SU-DHL-6 (cell line): ENCODE measurements around the gene CALML4.

Source experiments
- H2AFZ ChIP-seq: fragments of 200-600 bp; sonication (generic); 2 replicates; pipeline ENCODE4 v1.6.1; 2014; ENCODE audit warnings: low read depth, mild to moderate bottlenecking, moderate library complexity, mixed read lengths, antibody characterized with exemption, low read length; ENCODE audit not compliant: severe bottlenecking
- H3F3A ChIP-seq: fragments of 200-600 bp; shearing (Covaris generic); 2 replicates; pipeline ENCODE4 v1.6.0; 2016; ENCODE audit warnings: antibody characterized with exemption, mild to moderate bottlenecking; ENCODE audit not compliant: insufficient read depth
- H3K27ac ChIP-seq: fragments of 200-600 bp; sonication (generic); 2 replicates; pipeline ENCODE4 v1.5.1; 2016; ENCODE audit warnings: low read depth, mild to moderate bottlenecking, low read length, moderate library complexity, mixed read lengths
- H3K27me3 ChIP-seq: fragments of 200-600 bp; sonication (generic), shearing (Covaris generic); 2 replicates; pipeline ENCODE4 v1.6.0; 2014; ENCODE audit warnings: mild to moderate bottlenecking, low read length
- H3K36me3 ChIP-seq: fragments of 200-600 bp; sonication (generic); 2 replicates; pipeline ENCODE4 v1.6.1; 2014; ENCODE audit warnings: mild to moderate bottlenecking, low read length, mixed read lengths
- H3K4me2 ChIP-seq: fragments of 300-600, 200-600 bp; shearing (Covaris generic), sonication (generic); 2 replicates; pipeline ENCODE4 v1.6.0; 2014; ENCODE audit warnings: low read length, low read depth, mild to moderate bottlenecking; ENCODE audit not compliant: poor library complexity, severe bottlenecking
- H3K4me3 ChIP-seq: fragments of 200-600 bp; sonication (generic); 2 replicates; pipeline ENCODE4 v1.5.1; 2014; ENCODE audit warnings: antibody characterized with exemption, low read length, mild to moderate bottlenecking, mixed read lengths; ENCODE audit not compliant: insufficient read depth, poor library complexity, severe bottlenecking
- H3K79me2 ChIP-seq: fragments of 200-600 bp; sonication (generic); 2 replicates; pipeline ENCODE4 v1.6.1; 2014; ENCODE audit warnings: mild to moderate bottlenecking, low read length, moderate library complexity; ENCODE audit not compliant: insufficient read depth
- H3K9ac ChIP-seq: fragments of 200-600 bp; sonication (generic); 2 replicates; pipeline ENCODE4 v1.7.0; 2014; ENCODE audit warnings: mild to moderate bottlenecking, low read length
- H3K9me2 ChIP-seq: fragments of 200-600 bp; sonication (generic); replicated peaks from 2 replicates; pipeline ENCODE4 v1.6.1; 2014; ENCODE audit warnings: low read length; ENCODE audit not compliant: insufficient read depth
- H3K9me3 ChIP-seq: fragments of 200-600 bp; sonication (generic); 2 replicates; pipeline ENCODE4 v1.6.1; 2014; ENCODE audit warnings: low read length, mixed read lengths; ENCODE audit not compliant: insufficient read depth
- H4K20me1 ChIP-seq: fragments of 200-600 bp; sonication (generic); 2 replicates; pipeline ENCODE4 v1.6.1; 2014; ENCODE audit warnings: low read depth, mild to moderate bottlenecking, antibody characterized with exemption, low read length, moderate library complexity, mixed read lengths
- EZH2phosphoT487 ChIP-seq: fragments of 200-600 bp; sonication (generic), shearing (Covaris generic); conservative IDR thresholded peaks from 2 replicates; pipeline ENCODE4 v1.6.1; 2018; ENCODE audit warnings: mild to moderate bottlenecking, antibody characterized with exemption, low read length, moderate library complexity, mixed read lengths
- TF ChIP-seq, protein P1 (sequence below): fragments of 200-600 bp; sonication (generic); IDR thresholded peaks from one replicate; pipeline ENCODE4 v1.5.1; 2017; ENCODE audit warnings: antibody characterized with exemption, mild to moderate bottlenecking, low read length, moderate library complexity; ENCODE audit not compliant: insufficient read depth, poor library complexity, severe bottlenecking

The CALML4 gene

DNA sequence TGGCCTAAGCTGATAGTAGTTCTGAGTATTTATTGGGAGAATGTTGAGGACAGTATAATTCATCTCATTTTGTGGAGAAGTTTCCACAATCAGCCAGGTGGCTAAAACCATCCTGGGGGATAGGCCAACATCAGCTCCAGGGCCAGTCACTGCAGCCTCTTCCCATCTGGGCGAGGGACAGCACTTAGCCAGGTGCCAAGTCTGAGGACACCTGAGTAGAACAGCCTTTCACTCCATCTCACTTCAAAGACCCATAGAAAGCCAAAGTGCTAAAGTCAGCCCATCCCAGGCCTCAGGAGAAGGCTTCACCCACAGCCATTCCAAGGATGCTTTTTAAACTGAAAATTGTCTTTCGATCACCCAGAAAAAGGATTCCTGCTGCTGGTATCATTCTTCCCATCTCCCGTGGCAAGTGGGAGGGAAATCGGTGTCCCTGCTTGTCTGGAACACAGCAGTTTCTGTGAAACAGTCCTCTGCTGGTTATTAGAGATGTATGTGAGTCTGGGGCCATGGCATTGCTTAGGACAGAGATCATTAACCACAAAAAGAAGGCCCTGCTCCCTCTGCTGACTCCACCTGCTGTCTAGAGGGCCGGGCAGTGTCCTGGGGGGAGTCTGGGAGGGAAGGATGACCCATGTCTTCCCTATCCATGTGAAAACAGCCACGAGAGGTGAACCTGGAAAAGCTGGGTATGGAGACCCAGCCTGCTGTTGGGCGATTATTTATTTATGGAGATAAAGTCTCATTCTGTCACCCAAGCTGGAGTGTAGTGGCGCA lies 9.6 kb downstream of the CALML4 start:
- Histone ChIP-seq H3K27ac (peak overlapping the region; percentile 46), H3K9me2 (no peaks in the 10 kb centered on the region), H4K20me1 (no peaks in the 10 kb centered on the region), H3K9ac (no peak overlapping the region), H3K79me2 (no peaks in the 10 kb centered on the region), H3K27me3 (no peaks in the 10 kb centered on the region), H2AFZ (no peak overlapping the region), H3K9me3 (no peaks in the 10 kb centered on the region), H3K36me3 (no peaks in the 10 kb centered on the region; the same call in 1 of the 2 replicates), H3K4me2 (no peak overlapping the region), H3K4me3 (no peak overlapping the region), H3F3A (peaks cover 10% of the 10 kb centered on the region)
- TF ChIP-seq EZH2phosphoT487 = no peak
- TF ChIP-seq, protein P1, sequence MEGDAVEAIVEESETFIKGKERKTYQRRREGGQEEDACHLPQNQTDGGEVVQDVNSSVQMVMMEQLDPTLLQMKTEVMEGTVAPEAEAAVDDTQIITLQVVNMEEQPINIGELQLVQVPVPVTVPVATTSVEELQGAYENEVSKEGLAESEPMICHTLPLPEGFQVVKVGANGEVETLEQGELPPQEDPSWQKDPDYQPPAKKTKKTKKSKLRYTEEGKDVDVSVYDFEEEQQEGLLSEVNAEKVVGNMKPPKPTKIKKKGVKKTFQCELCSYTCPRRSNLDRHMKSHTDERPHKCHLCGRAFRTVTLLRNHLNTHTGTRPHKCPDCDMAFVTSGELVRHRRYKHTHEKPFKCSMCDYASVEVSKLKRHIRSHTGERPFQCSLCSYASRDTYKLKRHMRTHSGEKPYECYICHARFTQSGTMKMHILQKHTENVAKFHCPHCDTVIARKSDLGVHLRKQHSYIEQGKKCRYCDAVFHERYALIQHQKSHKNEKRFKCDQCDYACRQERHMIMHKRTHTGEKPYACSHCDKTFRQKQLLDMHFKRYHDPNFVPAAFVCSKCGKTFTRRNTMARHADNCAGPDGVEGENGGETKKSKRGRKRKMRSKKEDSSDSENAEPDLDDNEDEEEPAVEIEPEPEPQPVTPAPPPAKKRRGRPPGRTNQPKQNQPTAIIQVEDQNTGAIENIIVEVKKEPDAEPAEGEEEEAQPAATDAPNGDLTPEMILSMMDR = no peak

DNA sequence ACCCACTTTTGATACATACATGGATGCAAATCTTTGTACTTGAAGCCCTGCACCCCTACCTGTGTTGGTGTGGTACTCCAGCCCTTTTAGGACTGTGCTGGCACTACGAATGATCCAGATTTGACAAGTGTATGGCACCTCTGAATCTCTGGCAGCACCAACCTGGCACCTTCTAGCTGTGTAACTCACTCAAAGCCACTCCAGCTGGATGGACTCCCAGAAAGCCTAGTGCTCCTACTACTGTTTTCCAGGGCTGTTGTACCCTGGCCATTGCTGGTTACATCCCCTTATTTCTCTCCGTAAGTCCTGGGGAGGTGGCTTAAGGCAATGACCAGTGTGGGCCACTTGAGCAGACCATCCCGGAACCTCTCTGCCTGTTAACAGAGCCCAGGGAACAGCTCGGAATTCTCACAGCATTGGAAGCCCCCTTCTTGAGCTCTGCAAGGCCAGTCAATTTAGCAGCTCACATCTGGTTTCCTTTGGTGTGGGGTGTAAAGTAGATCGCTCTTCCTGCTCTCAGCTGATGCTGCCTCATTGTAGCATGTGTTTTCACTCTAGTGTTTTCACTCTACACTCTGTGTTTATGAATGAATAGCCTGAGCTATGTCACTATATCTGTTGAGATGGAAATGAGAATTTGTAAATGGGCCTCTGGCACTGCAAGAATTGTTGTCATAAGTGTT lies 12.2 kb downstream of the CALML4 start:
- H3K4me3 ChIP-seq = no peak overlapping the region
- H4K20me1 ChIP-seq = no peaks in the 10 kb centered on the region
- peaks cover 6% of the 10 kb centered on the region; the same call in 1 of the 2 replicates for H3K36me3 ChIP-seq
- H2AFZ ChIP-seq = no peak overlapping the region
- TF ChIP-seq, protein P1 = no peak
- TF ChIP-seq EZH2phosphoT487 = no peak
- H3K27ac ChIP-seq = 0 out of 2 replicates have a peak overlapping the region, but pooled peaks have one; percentile 90
- H3K27me3 ChIP-seq = no peaks in the 10 kb centered on the region
- peaks cover 26% of the 10 kb centered on the region for H3F3A ChIP-seq
- no peaks in the 10 kb centered on the region for H3K9me2 ChIP-seq
- no peak overlapping the region for H3K9ac ChIP-seq
- no peaks in the 10 kb centered on the region for H3K79me2 ChIP-seq
- H3K9me3 ChIP-seq = no peaks in the 10 kb centered on the region
- H3K4me2 ChIP-seq = no peak overlapping the region

DNA sequence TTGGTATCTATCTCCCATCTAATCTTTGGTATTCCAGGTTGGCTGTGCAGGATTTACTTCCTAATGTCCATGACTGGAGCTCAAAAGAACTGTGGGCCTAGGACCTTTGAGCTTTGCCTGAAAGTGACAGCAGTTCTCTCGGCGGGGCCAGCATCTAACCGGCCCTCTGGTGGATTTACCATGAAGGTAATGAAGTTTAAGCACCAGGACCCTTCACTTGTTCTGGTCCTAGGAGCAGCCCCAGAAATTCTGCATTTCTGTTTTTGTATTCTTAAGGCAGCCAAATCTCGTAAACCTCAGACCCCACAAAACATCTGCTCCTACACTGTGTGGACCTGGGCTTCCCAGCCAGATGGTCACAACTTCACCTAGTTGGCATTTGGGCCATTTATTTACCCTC lies 13.0 kb downstream of the CALML4 start:
- Histone ChIP-seq H3K79me2 (no peaks in the 10 kb centered on the region), H3K4me2 (no peak overlapping the region), H3K27me3 (no peaks in the 10 kb centered on the region), H2AFZ (no peak overlapping the region), H3K9ac (no peak overlapping the region), H3K27ac (peak overlapping the region; percentile 90; the same call in 1 of the 2 replicates), H3K9me3 (no peaks in the 10 kb centered on the region), H3K36me3 (peaks cover 6% of the 10 kb centered on the region; the same call in 1 of the 2 replicates), H4K20me1 (no peaks in the 10 kb centered on the region), H3K4me3 (no peak overlapping the region), H3K9me2 (no peaks in the 10 kb centered on the region), H3F3A (peaks cover 34% of the 10 kb centered on the region)
- TF ChIP-seq, protein P1 = no peak
